ENCODE results near the gene FMNL1.
A peak's percentile ranks its signal among the peaks of the same experiment; 100 is the strongest.

FMNL1 gene

GRCh38 chr17:45223539-45224528, 2.1 kb downstream of the FMNL1 start:
- DNase-seq (ENCODE audit: low read depth): no peak

DNA sequence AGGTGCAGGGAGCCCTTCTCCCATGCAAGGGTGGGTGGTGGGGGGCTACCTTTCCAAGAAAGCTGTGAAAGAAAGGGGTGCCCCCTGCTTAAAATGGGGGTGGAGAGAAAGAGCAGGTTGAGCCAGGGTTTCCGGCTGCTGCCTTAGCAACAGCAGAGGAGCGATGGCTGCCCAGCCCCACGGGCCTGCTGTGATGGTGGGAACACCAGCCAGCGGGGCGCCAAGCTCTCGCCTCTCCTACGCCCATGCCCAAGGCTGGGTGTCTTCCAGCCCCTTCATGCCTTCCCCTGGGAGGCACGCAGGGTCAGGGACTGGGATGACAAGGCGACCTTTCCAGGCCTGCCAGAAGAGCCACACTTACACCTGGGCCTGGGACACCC, 3.0 kb downstream of the FMNL1 start:
- no peak for DNase-seq (ENCODE audit: low read depth)

GRCh38 chr17:45225051-45225700, 3.5 kb downstream of the FMNL1 start:
- DNase-seq (ENCODE audit: low read depth): no peak

DNA sequence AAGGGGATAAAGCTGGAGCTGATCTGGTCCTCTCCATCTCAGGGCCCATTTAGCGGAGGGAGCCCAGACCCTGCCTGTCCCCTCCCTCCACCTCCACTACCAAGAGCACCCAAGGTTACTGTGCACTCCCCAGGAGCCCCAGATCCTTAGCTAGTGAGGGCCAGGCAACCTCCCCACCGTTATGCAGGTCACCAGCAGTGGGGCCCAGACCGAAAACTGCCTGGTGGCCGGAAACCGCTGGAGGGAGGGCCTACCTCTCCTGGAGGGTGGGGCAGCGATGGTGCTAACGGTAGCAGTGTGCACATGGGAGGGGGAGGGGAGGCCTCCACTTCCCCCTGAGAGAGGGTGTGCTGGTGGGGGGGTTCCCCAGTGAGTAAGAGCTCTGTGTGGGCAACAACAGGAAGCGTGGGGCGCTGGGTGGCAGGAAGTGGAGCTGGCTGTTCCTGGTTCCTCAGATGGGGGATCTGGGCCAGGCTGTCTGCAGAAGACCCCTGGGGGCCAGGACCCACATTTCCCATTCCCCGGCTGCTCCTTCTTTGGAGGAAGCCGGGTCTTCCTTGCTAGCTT, 4.4 kb downstream of the FMNL1 start:
- DNase-seq (ENCODE audit: low read depth): no peak

DNA sequence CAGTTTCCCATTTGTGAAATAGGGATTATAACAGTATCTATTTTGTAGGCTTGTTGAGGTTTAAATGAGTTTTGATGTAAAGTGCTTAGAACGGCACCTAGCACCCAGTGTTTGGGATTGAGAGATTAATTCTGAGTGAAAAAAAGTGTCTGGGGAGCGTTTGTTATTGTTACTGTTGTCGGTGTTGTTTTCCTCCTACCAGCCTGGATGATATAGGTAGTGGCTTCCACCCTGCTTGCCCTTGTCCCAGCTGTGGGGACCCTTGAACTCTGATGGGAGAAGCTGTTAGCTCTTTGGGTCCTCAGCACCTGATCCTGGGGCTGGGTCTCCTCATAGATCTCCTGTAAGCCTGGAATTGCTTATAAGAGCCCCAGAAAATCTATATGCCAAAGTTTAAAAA, 4.9 kb downstream of the FMNL1 start:
- no peak for DNase-seq (ENCODE audit: low read depth)

GRCh38 chr17:45227101-45227925, 5.6 kb downstream of the FMNL1 start:
- no peak for DNase-seq (ENCODE audit: low read depth)

DNA sequence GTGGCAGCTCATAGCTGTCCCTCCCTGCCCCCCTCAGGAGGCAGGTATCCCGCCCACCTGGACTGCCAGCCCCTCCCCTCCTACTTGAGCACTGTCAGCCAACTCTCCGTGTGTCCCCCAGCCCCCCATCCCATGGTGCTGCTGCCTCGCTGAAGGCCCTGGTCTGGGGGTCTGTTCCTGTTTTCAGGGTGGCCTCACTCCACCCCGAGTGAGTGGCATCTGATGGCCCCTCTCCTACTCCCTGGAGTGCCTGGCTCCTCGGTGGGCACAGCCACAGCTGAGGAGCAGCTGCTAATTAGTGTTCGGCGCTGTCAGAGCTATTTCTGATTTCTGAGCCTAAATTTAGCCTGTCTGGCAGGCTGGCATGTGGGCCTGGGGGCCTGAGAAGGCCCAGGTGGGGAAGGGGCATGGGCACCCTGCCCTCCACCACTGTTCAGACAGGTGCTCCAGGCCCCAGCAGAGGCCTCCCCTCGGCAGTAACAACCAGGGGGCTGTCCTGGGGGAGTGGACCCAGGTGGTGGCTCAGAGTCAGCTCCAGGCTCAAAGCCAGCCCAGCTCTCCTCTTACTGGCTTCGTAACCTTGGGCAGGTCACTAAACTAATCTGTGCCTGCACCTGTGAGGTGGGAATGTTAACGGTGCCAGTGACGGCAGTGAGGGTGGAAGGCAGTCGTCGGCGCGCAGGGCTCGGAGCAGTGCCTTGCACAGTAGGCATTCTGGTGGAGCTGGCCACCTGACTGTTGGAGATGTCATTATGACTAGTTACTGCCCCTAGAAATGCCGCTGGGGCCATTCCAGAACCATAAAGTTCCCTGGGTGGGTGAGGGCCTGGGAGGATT, 6.5 kb downstream of the FMNL1 start:
- no peak for DNase-seq (ENCODE audit: low read depth)

DNA sequence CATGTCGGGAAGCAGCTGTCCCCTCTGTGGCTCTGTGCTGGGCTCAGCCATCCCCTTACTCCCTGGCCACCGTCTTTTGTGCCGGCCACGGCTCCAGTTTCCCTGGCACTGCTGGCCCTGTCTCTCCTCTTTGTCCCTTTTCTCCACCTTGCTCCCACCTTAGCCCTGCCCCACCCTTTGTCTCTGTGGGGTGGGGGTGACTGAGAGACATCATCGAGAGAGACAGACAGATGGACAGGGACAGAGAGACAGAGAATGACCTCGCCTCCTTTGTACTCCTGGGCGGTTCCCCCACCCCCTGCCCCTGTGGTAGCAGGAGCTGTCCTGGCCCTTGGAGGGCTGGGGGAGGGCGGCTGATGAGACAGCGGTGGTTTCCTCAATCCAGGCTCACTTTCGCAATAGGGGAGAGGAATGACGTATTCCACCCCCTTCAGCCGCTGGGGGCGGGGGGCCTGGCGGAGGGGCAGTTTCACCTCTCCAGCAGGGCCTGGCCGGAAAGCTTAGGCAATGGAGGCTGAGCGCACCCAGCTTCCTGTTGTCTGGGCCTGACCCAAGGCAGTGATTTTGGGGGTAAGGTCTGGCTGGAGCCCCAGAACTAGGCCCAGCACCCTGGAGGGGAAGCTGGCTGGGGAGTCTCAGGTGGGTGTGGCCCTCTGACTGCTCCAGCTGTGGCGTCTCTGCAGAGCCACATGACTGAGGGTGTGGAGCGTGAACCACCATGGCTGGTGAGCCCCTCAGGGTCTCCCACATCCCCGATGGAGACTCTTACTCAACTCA, 7.3 kb downstream of the FMNL1 start:
- peak; percentile 91 for DNase-seq (ENCODE audit: low read depth)

DNA sequence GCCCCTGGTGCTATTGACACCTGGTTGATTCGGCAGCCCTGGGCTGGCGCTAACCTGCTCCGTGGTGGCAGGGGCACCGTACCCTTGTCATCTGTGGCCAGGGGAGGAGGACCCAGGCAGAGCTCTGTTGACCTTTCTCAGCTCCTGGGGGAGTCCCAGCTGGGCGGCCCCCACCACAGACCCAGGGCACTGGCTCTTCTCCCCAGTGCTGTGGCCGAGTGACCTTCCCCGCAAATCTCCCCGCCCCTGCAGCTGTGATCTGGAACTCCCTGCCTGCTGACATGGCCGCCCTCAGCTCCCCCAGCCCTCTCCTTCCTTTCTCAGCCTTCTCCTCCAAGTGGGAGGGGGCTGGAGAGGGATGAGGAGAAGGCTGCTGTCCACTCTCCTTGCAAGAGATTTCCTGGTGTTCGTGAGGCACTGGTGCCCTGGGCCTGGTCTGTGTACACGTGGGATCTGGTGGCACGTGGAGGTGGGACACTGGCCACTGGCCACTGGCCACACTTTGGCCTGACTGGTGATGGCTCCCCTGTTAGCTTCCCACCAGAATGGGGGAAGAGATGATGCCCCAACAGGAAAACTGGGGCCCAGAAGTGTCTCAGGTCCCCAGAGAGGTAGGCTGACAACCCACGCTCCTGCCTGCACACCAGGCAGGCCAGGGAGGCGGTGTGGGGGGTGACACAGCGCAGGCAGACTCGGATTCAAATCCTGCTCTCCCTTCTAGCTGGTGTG, 8.2 kb downstream of the FMNL1 start:
- no peak for DNase-seq (ENCODE audit: low read depth)

DNA sequence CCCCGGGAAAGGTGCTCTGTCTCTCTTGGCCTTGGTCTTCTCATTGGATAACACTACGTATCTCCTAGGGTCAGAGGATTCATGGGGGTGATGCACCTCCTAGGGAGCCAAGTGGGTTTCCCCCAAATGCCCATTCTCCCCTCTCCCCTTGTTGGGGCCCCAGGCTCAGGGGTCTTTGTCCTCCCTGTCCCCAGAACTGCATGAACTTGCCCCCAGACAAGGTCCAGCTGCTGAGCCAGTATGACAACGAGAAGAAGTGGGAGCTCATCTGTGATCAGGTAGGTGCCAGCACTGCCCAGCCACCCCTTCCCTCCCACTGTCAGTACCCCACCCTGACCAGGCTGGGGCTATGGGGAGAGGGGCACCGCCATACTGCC, 8.7 kb downstream of the FMNL1 start:
- no peak for DNase-seq (ENCODE audit: low read depth)

GRCh38 chr17:45230787-45231480, 9.2 kb downstream of the FMNL1 start:
- DNase-seq (ENCODE audit: low read depth): no peak

- DNase-seq (ENCODE audit: low read depth): no peak
These were observed 9.9 kb downstream of the FMNL1 start for GRCh38 chr17:45231481-45232116.

DNA sequence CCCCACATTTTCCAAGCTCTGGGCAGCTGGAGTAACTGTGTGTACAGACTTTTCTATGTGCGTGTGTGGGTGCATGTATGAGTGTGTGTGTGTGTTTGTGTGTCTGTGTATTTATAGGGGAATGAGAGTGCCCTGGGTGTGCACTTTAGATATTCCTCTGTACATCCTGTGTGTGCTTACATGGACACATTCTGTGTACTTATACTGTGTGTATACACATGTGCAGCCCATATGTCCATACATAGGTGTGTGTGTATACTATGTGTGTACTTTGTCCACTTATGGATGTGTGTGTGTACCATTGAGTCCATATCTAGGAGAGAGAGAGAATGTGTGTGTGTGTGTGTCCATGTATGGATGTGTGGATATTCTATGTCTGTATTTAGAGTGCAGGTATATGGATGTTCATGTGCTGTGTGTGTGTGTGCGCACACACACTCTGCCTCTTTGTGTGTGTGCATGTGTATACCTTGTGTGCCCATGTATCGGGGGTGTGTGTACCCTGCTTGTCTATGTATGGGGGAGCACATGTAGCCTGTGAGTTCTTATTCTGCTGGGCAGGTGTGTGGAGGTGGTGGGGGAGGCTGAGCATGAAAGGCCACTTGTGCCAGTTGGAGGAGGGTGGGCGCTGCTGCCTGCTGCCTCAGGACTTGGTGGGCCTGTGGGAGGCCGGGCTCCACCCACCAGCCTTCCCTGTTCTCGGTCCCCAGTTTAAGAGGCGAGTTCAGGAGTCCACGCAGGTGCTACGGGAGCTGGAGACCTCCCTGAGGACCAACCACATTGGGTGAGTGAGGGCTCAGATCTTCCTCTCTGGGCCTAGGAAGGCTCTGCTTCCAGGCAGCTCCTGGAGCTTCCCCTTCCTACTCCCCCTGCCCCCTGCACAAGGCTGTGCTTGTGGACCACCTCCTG, 11.1 kb downstream of the FMNL1 start:
- no peak for DNase-seq (ENCODE audit: low read depth)

DNA sequence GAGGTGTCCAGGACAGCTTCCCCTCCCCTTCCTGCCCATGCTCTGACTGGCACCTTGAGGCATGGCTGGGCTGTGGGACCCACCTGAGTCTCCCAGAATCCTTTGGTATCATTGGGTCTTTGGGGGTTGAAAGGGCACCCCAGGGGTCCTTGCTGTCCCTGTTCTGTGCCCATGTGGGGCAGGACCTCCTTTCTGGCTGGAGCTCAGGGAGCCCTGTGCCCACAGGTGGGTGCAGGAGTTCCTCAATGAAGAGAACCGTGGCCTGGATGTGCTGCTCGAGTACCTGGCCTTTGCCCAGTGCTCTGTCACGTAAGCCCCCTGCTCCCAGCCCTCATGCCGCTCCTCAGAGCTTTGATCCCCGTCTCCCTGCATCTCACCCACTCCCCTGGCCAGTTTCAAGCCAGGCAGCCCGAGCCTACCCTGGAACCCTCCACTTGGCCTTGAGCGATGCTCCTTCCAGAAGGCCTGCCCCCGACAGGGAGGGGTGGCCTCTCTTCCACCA, 11.8 kb downstream of the FMNL1 start:
- DNase-seq (ENCODE audit: low read depth): no peak

DNA sequence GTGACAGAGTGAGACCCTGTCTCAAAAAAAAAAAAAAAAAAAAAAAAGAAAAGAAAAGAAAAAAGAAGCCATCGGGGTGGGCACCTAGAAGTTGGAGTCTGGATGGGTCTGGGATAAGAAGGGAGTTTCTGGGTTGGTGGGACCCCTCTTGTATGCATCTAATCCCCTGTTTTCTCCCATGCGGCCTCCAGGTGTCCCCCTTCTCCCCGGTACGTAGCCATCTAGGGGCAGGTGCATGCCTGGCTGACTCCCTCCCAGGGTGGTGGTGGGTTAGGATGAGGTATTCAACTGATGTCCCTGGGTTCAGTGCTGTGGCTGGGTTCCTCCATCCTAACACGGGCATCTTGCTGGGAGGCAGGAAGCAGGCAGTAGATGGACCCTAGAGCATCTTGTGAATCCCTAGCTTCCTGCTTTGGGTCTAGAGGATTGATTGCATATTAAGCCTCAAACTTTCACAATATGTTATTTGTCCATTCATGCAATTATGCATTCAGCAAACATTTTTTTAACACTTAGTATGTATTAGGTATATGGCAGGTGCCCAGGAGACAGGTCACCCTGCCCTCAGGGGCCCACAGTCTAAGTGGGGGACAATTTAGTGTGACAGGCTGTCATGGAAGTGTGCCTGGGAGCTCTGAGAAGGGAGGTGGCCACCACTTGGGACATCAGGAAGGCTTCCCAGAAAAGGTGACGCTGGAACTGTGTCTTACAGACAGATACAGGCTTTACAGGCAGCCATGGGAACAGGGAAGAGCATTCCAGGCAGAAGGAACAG, 13.1 kb downstream of the FMNL1 start:
- DNase-seq (ENCODE audit: low read depth): no peak

DNA sequence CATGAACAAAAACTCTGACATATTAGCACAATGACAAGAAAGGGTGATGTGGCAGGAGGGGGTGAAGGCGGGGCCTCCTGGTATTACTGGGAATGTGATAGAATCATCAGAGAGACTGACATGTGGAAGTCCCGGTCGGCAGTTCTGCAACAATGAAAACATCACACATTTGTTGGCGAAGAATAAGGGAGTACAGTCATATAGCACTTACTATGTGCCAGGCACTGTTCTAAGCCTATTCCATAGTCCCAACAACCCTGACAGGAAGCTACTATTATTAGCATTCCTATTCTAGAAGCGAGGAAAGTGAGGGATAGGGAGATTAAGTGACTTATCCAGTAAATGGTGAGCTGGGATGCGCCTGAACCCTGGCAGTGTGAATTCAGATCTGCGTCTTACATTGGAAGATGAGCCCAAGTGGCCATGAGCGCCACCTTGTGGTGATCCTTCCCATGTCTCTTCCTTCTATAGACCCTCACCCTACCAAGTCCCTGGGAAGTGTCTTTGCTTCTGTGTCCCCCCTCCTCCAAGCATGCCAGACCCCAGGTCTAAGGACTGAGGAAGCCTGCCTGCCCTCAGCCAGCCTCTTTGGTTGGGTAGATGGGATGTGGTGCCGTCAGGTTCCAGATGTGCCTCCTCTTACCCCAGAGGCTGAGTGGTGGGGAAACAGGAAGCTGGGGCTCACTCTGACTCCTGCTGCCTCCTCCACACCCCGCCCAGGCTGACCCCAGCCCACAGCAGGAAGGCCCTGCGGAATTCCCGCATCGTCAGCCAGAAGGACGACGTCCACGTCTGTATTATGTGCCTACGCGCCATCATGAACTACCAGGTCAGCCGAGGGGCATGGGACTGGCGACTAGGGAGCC, 14.0 kb downstream of the FMNL1 start:
- peak; percentile 58 for DNase-seq (ENCODE audit: low read depth)
